Prostate gland (tissue), 2 donors: Measurements from ENCODE around the gene UTP18. TPM values are rescaled to one million over a fixed set of nuclear protein-coding genes. Genes with fewer than 3 reads are reported as not detected.

Source experiments
- DNase-seq: peaks from one replicate; pipeline ENCODE4 v3.0.0-alpha.2; 2019; ENCODE audit warnings: low spot score
- H3K27ac ChIP-seq, 2 donors: fragments of 200-600 bp; sonication (generic); 2 replicates each; pipeline ENCODE4 v1.5.1; 2017 to 2019
- H3K27me3 ChIP-seq: fragments of 200-600 bp; sonication (generic); replicated peaks from 2 replicates; pipeline ENCODE4 v1.5.1; 2019; ENCODE audit not compliant: insufficient read depth
- H3K36me3 ChIP-seq, 2 donors: fragments of 200-600 bp; sonication (generic); 1 replicate in 1 of 2; 2 replicates in 1 of 2; pipeline versions ENCODE4 v1.5.1 to v1.8.1; 2017 to 2019
- H3K4me1 ChIP-seq: fragments of 200-600 bp; sonication (generic); replicated peaks from 2 replicates; pipeline ENCODE4 v1.5.1; 2019
- H3K4me3 ChIP-seq, 2 donors: fragments of 200-600 bp; sonication (generic); 2 replicates each; pipeline ENCODE4 v1.5.1; 2017 to 2019
- H3K9me3 ChIP-seq: fragments of 200-600 bp; sonication (generic); 2 replicates; pipeline ENCODE4 v1.5.1; 2017
- POLR2A ChIP-seq: fragments of 450-650 bp; IDR thresholded peaks from one replicate; pipeline ENCODE4 v1.6.1; 2016; ENCODE audit warnings: antibody characterized with exemption, mild to moderate bottlenecking
- POLR2AphosphoS5 ChIP-seq: sonication (generic); formaldehyde crosslinking; IDR thresholded peaks from one replicate; pipeline ENCODE4 v1.6.1; 2017; ENCODE audit warnings: antibody characterized with exemption
- WGBS: methylation state at CpG from one replicate; pipeline ENCODE4 v1.1.5; 2018; 5-methylcytosine and 5-hydroxymethylcytosine counted together
- intact Hi-C: fragments of 100-400 bp; cut with DNase I; formaldehyde crosslinking; loops from one replicate; pipeline ENCODE4 v1.14.2; 2022
- total RNA-seq, 2 donors: library from RNA; depleted of rRNA; stranded (reverse); fragments of >200 nt; gene quantifications; one replicate each; pipeline ENCODE4 v1.1.0, GENCODE V29; 2016
- TF ChIP-seq, protein P1 (sequence below), 4 experiments: fragments of 200-600 bp in 2 of 4; fragments of 450-650 bp in 2 of 4; sonication (generic) in 2 of 4; IDR thresholded peaks; 1 replicate in 3 of 4; 2 replicates in 1 of 4; pipeline ENCODE4 v1.5.1; 2016 to 2019; ENCODE audit warnings: antibody characterized with exemption in 4 of 4, mild to moderate bottlenecking in 2 of 4, moderate library complexity in 2 of 4

UTP18 gene
- total RNA-seq, 2 donors from 2014 or later: 27.6 to 43.5 TPM

DNA sequence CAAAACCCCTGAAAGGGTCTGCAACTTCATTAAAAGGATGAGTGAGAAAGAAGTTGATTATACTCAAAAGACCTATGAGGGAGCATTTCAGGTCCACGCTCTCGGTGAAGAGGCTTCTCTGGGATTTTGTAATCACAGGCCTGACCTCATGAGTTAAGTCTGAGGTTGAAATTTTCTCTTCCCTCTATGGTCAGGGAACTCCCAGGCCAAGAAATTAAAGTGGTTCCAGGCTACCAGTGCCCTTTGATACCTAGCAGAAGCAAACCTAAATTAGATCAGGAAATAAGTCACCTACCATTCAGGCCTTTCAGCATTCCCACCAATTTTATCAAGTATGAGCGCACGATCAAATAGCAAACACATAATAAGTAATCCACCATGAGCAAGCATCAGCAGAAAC, 28.3 kb upstream of the UTP18 start:
- Histone ChIP-seq H3K27me3 (no peaks in the 10 kb centered on the region), H3K36me3 (no peaks in the 10 kb centered on the region), H3K4me1 (no peaks in the 10 kb centered on the region), H3K9me3 (no peaks in the 10 kb centered on the region), H3K27ac (no peak overlapping the region), H3K4me3 (no peak overlapping the region)
- no peak for DNase-seq
- intact Hi-C loops: no loop called here
- TF ChIP-seq POLR2A (no peak), POLR2AphosphoS5 (no peak)
- TF ChIP-seq, protein P1, sequence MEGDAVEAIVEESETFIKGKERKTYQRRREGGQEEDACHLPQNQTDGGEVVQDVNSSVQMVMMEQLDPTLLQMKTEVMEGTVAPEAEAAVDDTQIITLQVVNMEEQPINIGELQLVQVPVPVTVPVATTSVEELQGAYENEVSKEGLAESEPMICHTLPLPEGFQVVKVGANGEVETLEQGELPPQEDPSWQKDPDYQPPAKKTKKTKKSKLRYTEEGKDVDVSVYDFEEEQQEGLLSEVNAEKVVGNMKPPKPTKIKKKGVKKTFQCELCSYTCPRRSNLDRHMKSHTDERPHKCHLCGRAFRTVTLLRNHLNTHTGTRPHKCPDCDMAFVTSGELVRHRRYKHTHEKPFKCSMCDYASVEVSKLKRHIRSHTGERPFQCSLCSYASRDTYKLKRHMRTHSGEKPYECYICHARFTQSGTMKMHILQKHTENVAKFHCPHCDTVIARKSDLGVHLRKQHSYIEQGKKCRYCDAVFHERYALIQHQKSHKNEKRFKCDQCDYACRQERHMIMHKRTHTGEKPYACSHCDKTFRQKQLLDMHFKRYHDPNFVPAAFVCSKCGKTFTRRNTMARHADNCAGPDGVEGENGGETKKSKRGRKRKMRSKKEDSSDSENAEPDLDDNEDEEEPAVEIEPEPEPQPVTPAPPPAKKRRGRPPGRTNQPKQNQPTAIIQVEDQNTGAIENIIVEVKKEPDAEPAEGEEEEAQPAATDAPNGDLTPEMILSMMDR (IDR thresholded peaks at IDR 0.05): no peak
- WGBS: 82% methylated on average over 4 of the region's 4 CpGs

DNA sequence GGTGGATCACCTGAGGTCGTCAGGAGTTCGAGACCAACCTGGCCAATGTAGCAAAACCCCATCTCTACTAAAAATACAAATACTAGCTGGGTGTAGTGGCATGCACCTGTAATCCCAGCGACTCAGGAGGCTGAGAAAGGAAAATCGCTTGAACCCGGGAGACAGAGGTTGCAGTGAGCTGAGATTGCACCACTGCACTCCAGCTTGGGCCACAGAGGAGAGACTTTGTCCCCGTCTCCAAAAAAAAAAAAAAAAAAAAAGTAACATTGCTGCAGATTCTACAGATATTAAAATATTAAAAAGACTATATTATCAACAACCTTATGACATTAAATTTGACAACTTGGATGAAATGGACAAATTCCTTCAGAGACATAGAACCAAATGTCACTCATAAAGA, 26.2 kb upstream of the UTP18 start:
- Histone ChIP-seq H3K9me3 (no peaks in the 10 kb centered on the region), H3K4me1 (no peaks in the 10 kb centered on the region), H3K27ac (no peak overlapping the region), H3K27me3 (no peaks in the 10 kb centered on the region), H3K4me3 (no peak overlapping the region), H3K36me3 (no peaks in the 10 kb centered on the region)
- DNase-seq: no peak
- intact Hi-C loops: no loop called here
- 91% methylated on average over 6 of the region's 6 CpGs for WGBS
- no peak for TF ChIP-seq POLR2A
- no peak for TF ChIP-seq POLR2AphosphoS5
- TF ChIP-seq, protein P1 (IDR thresholded peaks at IDR 0.05): no peak

DNA sequence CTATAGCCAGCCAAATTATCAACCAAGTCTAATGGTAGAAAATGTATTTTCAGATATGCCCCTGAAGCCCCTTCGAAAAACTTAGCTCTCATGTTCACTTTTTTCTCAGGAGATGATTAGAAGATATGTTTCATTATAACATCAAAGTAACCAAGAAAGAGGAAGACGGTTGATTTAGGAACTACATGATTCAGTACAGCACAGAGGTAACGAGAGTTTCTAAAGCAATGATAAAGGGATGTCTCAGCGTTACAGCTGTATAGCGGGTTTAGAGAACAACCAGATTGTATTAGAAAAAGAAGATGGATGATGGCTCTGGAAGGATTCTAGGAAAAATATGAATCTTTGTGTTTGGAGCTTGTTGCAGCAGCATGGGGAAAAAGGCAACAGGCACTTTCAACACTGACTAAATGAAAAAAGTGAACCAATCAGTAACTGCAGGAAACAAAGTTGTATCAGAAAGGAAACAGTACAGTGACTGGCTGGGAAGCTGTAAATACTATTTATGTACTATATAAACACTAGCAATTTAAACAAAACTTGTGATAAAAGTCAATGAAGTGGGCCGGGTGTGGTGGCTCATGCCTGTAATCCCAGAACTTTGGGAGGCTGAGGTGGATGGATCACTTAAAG, 22.0 kb upstream of the UTP18 start:
- no peak for DNase-seq
- Histone ChIP-seq H3K4me3 (no peak overlapping the region), H3K36me3 (no peaks in the 10 kb centered on the region), H3K4me1 (no peaks in the 10 kb centered on the region), H3K27me3 (no peaks in the 10 kb centered on the region), H3K9me3 (no peaks in the 10 kb centered on the region), H3K27ac (no peak overlapping the region)
- no peak for TF ChIP-seq POLR2AphosphoS5
- TF ChIP-seq, protein P1 (IDR thresholded peaks at IDR 0.05): no peak
- TF ChIP-seq POLR2A: no peak
- WGBS: 81% methylated on average over 6 of the region's 6 CpGs
- intact Hi-C loops: no loop called here

DNA sequence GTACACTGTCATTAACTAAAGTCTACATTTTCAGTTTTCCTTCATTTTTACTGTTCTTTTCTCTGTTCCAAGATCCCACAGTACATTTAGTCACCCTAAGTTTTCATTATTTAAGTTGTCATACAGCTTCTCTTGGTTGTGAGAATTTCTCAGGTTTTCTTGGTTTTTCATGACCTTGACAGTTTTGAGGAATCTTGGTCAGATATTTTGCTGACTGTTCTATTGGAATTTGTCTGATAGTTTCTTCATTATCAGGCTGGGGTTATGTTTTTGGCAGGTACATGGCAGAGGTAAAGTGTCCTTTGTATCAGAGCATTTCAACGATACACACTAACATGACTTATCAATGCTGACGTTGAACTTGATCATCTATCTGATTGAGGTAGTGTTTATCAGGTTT, 20.1 kb upstream of the UTP18 start:
- TF ChIP-seq POLR2AphosphoS5 (no peak), POLR2A (no peak)
- no peaks in the 10 kb centered on the region for H3K27me3 ChIP-seq
- H3K9me3 ChIP-seq: no peaks in the 10 kb centered on the region
- intact Hi-C loops: no loop called here
- no peak for DNase-seq
- 99% methylated on average over 2 of the region's 2 CpGs for WGBS
- H3K4me1 ChIP-seq: no peaks in the 10 kb centered on the region
- H3K27ac ChIP-seq: no peak overlapping the region
- H3K4me3 ChIP-seq: no peak overlapping the region
- H3K36me3 ChIP-seq: no peaks in the 10 kb centered on the region

DNA sequence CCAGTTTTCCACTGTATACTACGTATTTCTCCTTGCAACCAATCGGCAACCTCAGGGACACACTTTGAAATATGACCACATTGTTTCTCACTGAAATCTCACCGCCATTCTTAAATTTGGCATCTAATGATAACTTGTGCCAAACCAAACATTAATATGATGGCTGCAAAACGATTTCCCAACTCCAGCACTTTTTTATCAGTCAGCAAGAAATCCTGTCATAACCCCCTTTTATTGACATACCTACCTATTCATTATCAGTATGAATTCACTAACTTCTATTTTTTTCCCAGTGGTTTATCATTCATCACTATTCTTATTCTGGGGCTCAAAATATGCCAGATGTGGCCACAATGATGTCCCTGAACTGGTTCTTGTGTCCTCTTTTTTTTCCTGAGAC, 16.3 kb upstream of the UTP18 start:
- TF ChIP-seq, protein P1 (IDR thresholded peaks at IDR 0.05): no peak
- no peak for TF ChIP-seq POLR2A
- H3K27me3 ChIP-seq: no peaks in the 10 kb centered on the region
- intact Hi-C loops: no loop called here

More for the DNA sequence above, 16.3 kb upstream of the UTP18 start:
- no peak for DNase-seq
- Histone ChIP-seq H3K36me3 (no peaks in the 10 kb centered on the region), H3K27ac (no peak overlapping the region), H3K9me3 (no peaks in the 10 kb centered on the region), H3K4me3 (no peak overlapping the region), H3K4me1 (no peaks in the 10 kb centered on the region)
- WGBS: 65% methylated on average over 4 of the region's 4 CpGs
